Endothelial cell (in vitro differentiated cells): ENCODE measurements around the gene WDR41. TPM values are rescaled to one million over a fixed set of nuclear protein-coding genes. Genes with fewer than 3 reads are reported as not detected.
"Not testable (repeated sequence)": the region's sequence is repeated elsewhere in the genome, so short reads cannot be mapped to it uniquely, and the experiment has no call there.

Experiments used
- DNase-seq: peaks from one replicate; pipeline ENCODE4 v3.0.0; 2021; ENCODE audit warnings: low spot score
- H3K27ac Mint-ChIP-seq: one replicate; pipeline ENCODE4 v1.8.0; 2021; ENCODE audit warnings: mixed read lengths, inconsistent platforms; ENCODE audit not compliant: unreplicated experiment
- H3K27me3 Mint-ChIP-seq: one replicate; pipeline ENCODE4 v1.8.0; 2021; ENCODE audit warnings: mild to moderate bottlenecking, moderate library complexity, mixed read lengths, inconsistent platforms; ENCODE audit not compliant: unreplicated experiment
- H3K36me3 Mint-ChIP-seq: one replicate; pipeline ENCODE4 v1.8.0; 2021; ENCODE audit warnings: mild to moderate bottlenecking, low read depth, mixed read lengths, inconsistent platforms; ENCODE audit not compliant: unreplicated experiment
- H3K4me1 Mint-ChIP-seq: one replicate; pipeline ENCODE4 v1.8.0; 2021; ENCODE audit warnings: mild to moderate bottlenecking, mixed read lengths, inconsistent platforms; ENCODE audit not compliant: unreplicated experiment
- H3K4me3 Mint-ChIP-seq: one replicate; pipeline ENCODE4 v1.8.0; 2021; ENCODE audit warnings: mild to moderate bottlenecking, mixed read lengths, inconsistent platforms; ENCODE audit not compliant: unreplicated experiment
- H3K9me3 Mint-ChIP-seq: one replicate; pipeline ENCODE4 v1.8.0; 2021; ENCODE audit warnings: mixed read lengths, inconsistent platforms; ENCODE audit not compliant: unreplicated experiment
- CTCF ChIP-seq: fragments of 200-600 bp; sonication (generic); IDR thresholded peaks from one replicate; pipeline ENCODE4 v1.5.0; 2021; ENCODE audit warnings: antibody characterized with exemption; ENCODE audit not compliant: unreplicated experiment
- total RNA-seq: library from RNA; stranded (reverse); fragmentation: NEBNext Ultra II Directional; extraction: Animal tissue kit (Norgen Biotek cat#: 25700); gene quantifications from one replicate; pipeline ENCODE4 v1.2.1, GENCODE V29; 2021; ENCODE audit not compliant: unreplicated experiment

The WDR41 gene
- total RNA-seq, 1 donor from 2014 or later: 47.4 TPM

- H3K9me3 Mint-ChIP-seq: no peaks in the 10 kb centered on the region
- H3K27ac Mint-ChIP-seq: no peak overlapping the region
- DNase-seq: no peak
- H3K27me3 Mint-ChIP-seq: no peaks in the 10 kb centered on the region
- no peak overlapping the region for H3K4me3 Mint-ChIP-seq
- no peak for TF ChIP-seq CTCF
- H3K36me3 Mint-ChIP-seq: no peaks in the 10 kb centered on the region
- no peaks in the 10 kb centered on the region for H3K4me1 Mint-ChIP-seq
These were observed 7.9 kb upstream of the WDR41 start for GRCh38 chr5:77499973-77500372.

GRCh38 chr5:77499441-77499840 is 7.3 kb upstream of the WDR41 start:
- Mint-ChIP-seq H3K27me3 (no peaks in the 10 kb centered on the region), H3K9me3 (no peaks in the 10 kb centered on the region), H3K27ac (no peak overlapping the region), H3K36me3 (no peaks in the 10 kb centered on the region), H3K4me3 (no peak overlapping the region), H3K4me1 (no peaks in the 10 kb centered on the region)
- TF ChIP-seq CTCF: no peak
- DNase-seq: no peak

- no peak overlapping the region for H3K4me3 Mint-ChIP-seq
- no peaks in the 10 kb centered on the region for H3K9me3 Mint-ChIP-seq
- no peaks in the 10 kb centered on the region for H3K27me3 Mint-ChIP-seq
- no peaks in the 10 kb centered on the region for H3K4me1 Mint-ChIP-seq
- no peak for DNase-seq
- no peaks in the 10 kb centered on the region for H3K36me3 Mint-ChIP-seq
- TF ChIP-seq CTCF: no peak
- H3K27ac Mint-ChIP-seq: no peak overlapping the region
These were observed 6.8 kb upstream of the WDR41 start for GRCh38 chr5:77498952-77499351.

GRCh38 chr5:77494935-77495334 is 2.8 kb upstream of the WDR41 start:
- H3K27ac Mint-ChIP-seq: no peak overlapping the region
- no peak for DNase-seq
- H3K27me3 Mint-ChIP-seq: no peaks in the 10 kb centered on the region
- no peak overlapping the region for H3K4me3 Mint-ChIP-seq
- peaks cover 9% of the 10 kb centered on the region for H3K4me1 Mint-ChIP-seq
- no peak for TF ChIP-seq CTCF
- no peaks in the 10 kb centered on the region for H3K9me3 Mint-ChIP-seq
- no peaks in the 10 kb centered on the region for H3K36me3 Mint-ChIP-seq

- DNase-seq: no peak
- H3K4me1 Mint-ChIP-seq: peaks cover 9% of the 10 kb centered on the region
- TF ChIP-seq CTCF: no peak
- H3K9me3 Mint-ChIP-seq: no peaks in the 10 kb centered on the region
- H3K27ac Mint-ChIP-seq: no peak overlapping the region
- H3K4me3 Mint-ChIP-seq: peak overlapping the region; percentile 86
- H3K36me3 Mint-ChIP-seq: no peaks in the 10 kb centered on the region
- no peaks in the 10 kb centered on the region for H3K27me3 Mint-ChIP-seq
These were observed 511 bp upstream of the WDR41 start for GRCh38 chr5:77492653-77493000.

GRCh38 chr5:77490741-77491344 is 1.3 kb downstream of the WDR41 start:
- H3K4me3 Mint-ChIP-seq: peak overlapping the region; percentile 95
- DNase-seq, H3K9me3 Mint-ChIP-seq: not testable (repeated sequence)

More at GRCh38 chr5:77490741-77491344, 1.3 kb downstream of the WDR41 start:
- not testable (repeated sequence) for H3K4me1 Mint-ChIP-seq, H3K27me3 Mint-ChIP-seq, H3K36me3 Mint-ChIP-seq
- peak overlapping the region; percentile 80 for H3K27ac Mint-ChIP-seq
